Activated naive CD4-positive, alpha-beta T cell treated with anti-CD3 and anti-CD28 coated beads, Interleukin-2, amount 50 U/mL, for 24 hours (primary cell): Measurements from ENCODE around the gene PIGZ.

Experiments used
- H3K27ac Mint-ChIP-seq: one replicate; pipeline ENCODE4 v1.8.0; 2021; ENCODE audit warnings: mild to moderate bottlenecking, mixed read lengths
- H3K27me3 Mint-ChIP-seq: one replicate; pipeline ENCODE4 v1.8.0; 2021; ENCODE audit warnings: mixed read lengths
- H3K36me3 Mint-ChIP-seq: one replicate; pipeline ENCODE4 v1.8.0; 2021; ENCODE audit warnings: mixed read lengths
- H3K4me1 Mint-ChIP-seq: one replicate; pipeline ENCODE4 v1.8.0; 2021; ENCODE audit warnings: mixed read lengths
- H3K4me3 Mint-ChIP-seq: one replicate; pipeline ENCODE4 v1.8.0; 2021; ENCODE audit warnings: mild to moderate bottlenecking, mixed read lengths
- H3K9me3 Mint-ChIP-seq: one replicate; pipeline ENCODE4 v1.8.0; 2021; ENCODE audit warnings: mixed read lengths

PIGZ gene

GRCh38 chr3:196991581-196992460 is 23.2 kb upstream of the PIGZ start:
- H3K27ac Mint-ChIP-seq = no peak overlapping the region
- H3K27me3 Mint-ChIP-seq = no peaks in the 10 kb centered on the region
- H3K36me3 Mint-ChIP-seq = no peaks in the 10 kb centered on the region
- H3K4me3 Mint-ChIP-seq = no peak overlapping the region
- no peaks in the 10 kb centered on the region for H3K9me3 Mint-ChIP-seq
- H3K4me1 Mint-ChIP-seq = no peaks in the 10 kb centered on the region

- Mint-ChIP-seq H3K36me3 (no peaks in the 10 kb centered on the region), H3K4me1 (no peaks in the 10 kb centered on the region), H3K4me3 (no peak overlapping the region)
Measured at GRCh38 chr3:196990601-196991007, 22.0 kb upstream of the PIGZ start.

GRCh38 chr3:196989721-196990262 is 21.2 kb upstream of the PIGZ start:
- Mint-ChIP-seq H3K4me3 (no peak overlapping the region), H3K36me3 (no peaks in the 10 kb centered on the region), H3K4me1 (no peaks in the 10 kb centered on the region), H3K27me3 (peaks cover 1% of the 10 kb centered on the region), H3K9me3 (no peaks in the 10 kb centered on the region), H3K27ac (no peak overlapping the region)

More at GRCh38 chr3:196990601-196991007, 22.0 kb upstream of the PIGZ start:
- H3K27me3 Mint-ChIP-seq = peaks cover 1% of the 10 kb centered on the region
- no peak overlapping the region for H3K27ac Mint-ChIP-seq
- H3K9me3 Mint-ChIP-seq = no peaks in the 10 kb centered on the region

GRCh38 chr3:196988241-196989029 is 19.8 kb upstream of the PIGZ start:
- H3K36me3 Mint-ChIP-seq = no peaks in the 10 kb centered on the region
- no peaks in the 10 kb centered on the region for H3K4me1 Mint-ChIP-seq
- H3K9me3 Mint-ChIP-seq = peaks cover 2% of the 10 kb centered on the region
- H3K4me3 Mint-ChIP-seq = peak overlapping the region; percentile 7
- H3K27ac Mint-ChIP-seq = no peak overlapping the region
- peaks cover 1% of the 10 kb centered on the region for H3K27me3 Mint-ChIP-seq

- Mint-ChIP-seq H3K36me3 (peaks cover 4% of the 10 kb centered on the region), H3K27ac (no peak overlapping the region), H3K4me3 (no peak overlapping the region), H3K27me3 (peaks cover 1% of the 10 kb centered on the region), H3K4me1 (no peaks in the 10 kb centered on the region), H3K9me3 (peaks cover 6% of the 10 kb centered on the region)
Measured at GRCh38 chr3:196987022-196987421, 18.4 kb upstream of the PIGZ start.

- Mint-ChIP-seq H3K27ac (no peak overlapping the region), H3K9me3 (peaks cover 6% of the 10 kb centered on the region), H3K4me1 (no peaks in the 10 kb centered on the region), H3K4me3 (no peak overlapping the region), H3K36me3 (peaks cover 4% of the 10 kb centered on the region), H3K27me3 (peaks cover 1% of the 10 kb centered on the region)
Measured at GRCh38 chr3:196985954-196986885, 17.6 kb upstream of the PIGZ start.

GRCh38 chr3:196985298-196985697 is 16.7 kb upstream of the PIGZ start:
- H3K27me3 Mint-ChIP-seq = peaks cover 1% of the 10 kb centered on the region

GRCh38 chr3:196983186-196983585 is 14.6 kb upstream of the PIGZ start:
- Mint-ChIP-seq H3K27me3 (peaks cover 1% of the 10 kb centered on the region), H3K4me3 (no peak overlapping the region), H3K27ac (no peak overlapping the region), H3K4me1 (no peaks in the 10 kb centered on the region), H3K36me3 (peaks cover 4% of the 10 kb centered on the region), H3K9me3 (peaks cover 6% of the 10 kb centered on the region)

More at GRCh38 chr3:196985298-196985697, 16.7 kb upstream of the PIGZ start:
- H3K36me3 Mint-ChIP-seq = peaks cover 4% of the 10 kb centered on the region
- H3K27ac Mint-ChIP-seq = no peak overlapping the region
- H3K4me3 Mint-ChIP-seq = no peak overlapping the region
- no peaks in the 10 kb centered on the region for H3K4me1 Mint-ChIP-seq
- H3K9me3 Mint-ChIP-seq = peaks cover 6% of the 10 kb centered on the region

GRCh38 chr3:196981657-196982056 is 13.0 kb upstream of the PIGZ start:
- peaks cover 1% of the 10 kb centered on the region for H3K27me3 Mint-ChIP-seq
- no peak overlapping the region for H3K4me3 Mint-ChIP-seq
- H3K9me3 Mint-ChIP-seq = peaks cover 6% of the 10 kb centered on the region
- no peaks in the 10 kb centered on the region for H3K4me1 Mint-ChIP-seq
- peaks cover 4% of the 10 kb centered on the region for H3K36me3 Mint-ChIP-seq
- no peak overlapping the region for H3K27ac Mint-ChIP-seq

GRCh38 chr3:196979545-196979944 is 10.9 kb upstream of the PIGZ start:
- Mint-ChIP-seq H3K9me3 (peaks cover 6% of the 10 kb centered on the region), H3K4me1 (no peaks in the 10 kb centered on the region), H3K27me3 (no peaks in the 10 kb centered on the region), H3K36me3 (peaks cover 4% of the 10 kb centered on the region), H3K4me3 (no peak overlapping the region), H3K27ac (no peak overlapping the region)

- Mint-ChIP-seq H3K27ac (no peak overlapping the region), H3K36me3 (no peaks in the 10 kb centered on the region), H3K4me1 (no peaks in the 10 kb centered on the region), H3K9me3 (no peaks in the 10 kb centered on the region), H3K4me3 (no peak overlapping the region), H3K27me3 (no peaks in the 10 kb centered on the region)
Measured at GRCh38 chr3:196976941-196977340, 8.3 kb upstream of the PIGZ start.

GRCh38 chr3:196975349-196975748 is 6.7 kb upstream of the PIGZ start:
- H3K27ac Mint-ChIP-seq = no peak overlapping the region
- H3K27me3 Mint-ChIP-seq = no peaks in the 10 kb centered on the region
- no peaks in the 10 kb centered on the region for H3K9me3 Mint-ChIP-seq
- H3K4me1 Mint-ChIP-seq = no peaks in the 10 kb centered on the region
- no peaks in the 10 kb centered on the region for H3K36me3 Mint-ChIP-seq
- H3K4me3 Mint-ChIP-seq = no peak overlapping the region

GRCh38 chr3:196974661-196975060 is 6.0 kb upstream of the PIGZ start:
- no peaks in the 10 kb centered on the region for H3K36me3 Mint-ChIP-seq
- H3K27me3 Mint-ChIP-seq = no peaks in the 10 kb centered on the region
- no peaks in the 10 kb centered on the region for H3K9me3 Mint-ChIP-seq
- no peak overlapping the region for H3K27ac Mint-ChIP-seq
- no peak overlapping the region for H3K4me3 Mint-ChIP-seq
- no peaks in the 10 kb centered on the region for H3K4me1 Mint-ChIP-seq

- Mint-ChIP-seq H3K9me3 (no peaks in the 10 kb centered on the region), H3K27ac (no peak overlapping the region), H3K36me3 (no peaks in the 10 kb centered on the region), H3K4me1 (no peaks in the 10 kb centered on the region), H3K27me3 (no peaks in the 10 kb centered on the region), H3K4me3 (no peak overlapping the region)
Measured at GRCh38 chr3:196971094-196971698, 2.6 kb upstream of the PIGZ start.
